NB4 (cell line): ENCODE data around the gene TRIO.

Experiments
- DNase-seq: peaks from one replicate; pipeline ENCODE4 v3.0.0; 2010; ENCODE audit warnings: low read depth
- H3K4me3 ChIP-seq: one replicate; pipeline ENCODE4 v1.5.1; 2011; ENCODE audit warnings: mild to moderate bottlenecking, low read depth, low read length, moderate library complexity
- CTCF ChIP-seq: IDR thresholded peaks from one replicate; pipeline ENCODE4 v1.5.1; 2012; ENCODE audit warnings: low read depth, low read length
- MAX ChIP-seq: IDR thresholded peaks from 2 replicates; pipeline ENCODE4 v1.6.1; 2011; ENCODE audit warnings: low read depth, low read length
- MYC ChIP-seq: IDR thresholded peaks from 2 replicates; pipeline ENCODE4 v1.6.1; 2011; ENCODE audit warnings: low read depth, low read length
- POLR2A ChIP-seq: IDR thresholded peaks from 2 replicates; pipeline ENCODE4 v1.6.1; 2011; ENCODE audit warnings: mild to moderate bottlenecking; ENCODE audit not compliant: insufficient read length; ENCODE audit errors: extremely low read depth

TRIO gene

DNA sequence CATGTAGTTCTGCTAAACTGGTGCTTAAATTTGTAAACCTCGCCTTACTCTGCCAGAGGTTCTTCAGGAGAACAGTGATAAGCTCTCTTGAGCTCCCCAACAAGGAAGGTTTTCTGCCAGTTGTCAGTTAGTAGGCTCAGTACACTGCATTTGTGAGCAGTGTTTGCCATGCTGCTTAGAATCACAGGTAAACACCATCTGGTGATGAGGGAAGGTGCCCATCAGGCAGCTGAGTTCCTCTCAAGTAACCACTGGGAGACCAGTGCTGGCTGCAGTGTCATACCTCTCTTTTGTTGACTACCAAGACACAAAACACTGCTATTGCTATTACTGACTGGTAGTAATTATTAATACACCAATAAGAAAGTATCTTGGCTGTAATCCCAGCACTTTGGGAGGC, 252.3 kb downstream of the TRIO start:
- TF ChIP-seq MAX: no peak
- no peak for TF ChIP-seq POLR2A
- TF ChIP-seq CTCF: no peak
- TF ChIP-seq MYC: no peak
- no peak overlapping the region for H3K4me3 ChIP-seq
- DNase-seq: no peak

- H3K4me3 ChIP-seq: no peak overlapping the region
- no peak for TF ChIP-seq MYC
- TF ChIP-seq CTCF: no peak
- no peak for TF ChIP-seq POLR2A
- no peak for TF ChIP-seq MAX
- no peak for DNase-seq
Observed at GRCh38 chr5:14396066-14396465, 252.9 kb downstream of the TRIO start.

DNA sequence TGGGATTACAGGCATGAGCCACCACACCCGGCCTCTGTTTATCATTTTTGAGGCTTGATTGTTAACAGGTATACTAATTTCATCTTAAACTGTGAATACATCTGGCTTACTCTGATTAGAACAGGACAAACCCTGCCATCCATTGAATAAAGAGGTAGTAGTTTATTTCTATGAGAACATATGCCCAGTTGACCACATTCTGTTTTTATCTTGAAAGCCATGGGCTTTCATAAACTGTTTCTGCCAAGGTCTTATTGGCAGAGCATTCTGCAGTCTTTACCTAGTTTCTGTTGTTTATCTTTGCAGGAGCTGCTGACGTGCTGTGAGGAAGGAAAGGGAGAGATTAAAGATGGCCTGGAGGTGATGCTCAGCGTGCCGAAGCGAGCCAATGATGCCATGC, 253.6 kb downstream of the TRIO start:
- no peak for DNase-seq
- TF ChIP-seq CTCF (no peak), MAX (no peak), POLR2A (no peak), MYC (no peak)
- no peak overlapping the region for H3K4me3 ChIP-seq

DNA sequence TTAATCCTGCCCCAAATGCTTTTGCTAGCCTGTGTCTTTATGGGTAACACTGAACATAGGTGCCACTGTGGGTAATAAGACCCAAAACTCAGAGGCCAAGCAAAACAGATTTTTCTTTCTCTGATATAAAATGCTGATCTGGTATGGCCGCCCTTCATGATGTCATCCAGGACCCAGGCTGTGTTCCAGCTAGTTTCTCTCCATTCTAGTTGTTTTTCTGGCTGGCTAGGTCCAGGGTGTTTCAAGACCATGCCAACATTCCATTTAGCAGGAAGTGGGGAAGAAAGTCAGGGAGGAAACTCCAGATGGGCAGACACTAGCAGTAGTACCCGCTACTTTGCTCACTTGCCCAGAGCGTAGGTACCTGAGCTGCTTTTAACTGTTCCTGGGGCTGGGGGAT, 254.6 kb downstream of the TRIO start:
- TF ChIP-seq CTCF (no peak), MAX (no peak), POLR2A (no peak), MYC (no peak)
- no peak overlapping the region for H3K4me3 ChIP-seq
- no peak for DNase-seq

- H3K4me3 ChIP-seq: no peak overlapping the region
- peak; percentile 62 for DNase-seq
- TF ChIP-seq CTCF (peak; percentile 68), MAX (no peak), MYC (no peak)
Observed at GRCh38 chr5:14399054-14399692, 256.0 kb downstream of the TRIO start.

DNA sequence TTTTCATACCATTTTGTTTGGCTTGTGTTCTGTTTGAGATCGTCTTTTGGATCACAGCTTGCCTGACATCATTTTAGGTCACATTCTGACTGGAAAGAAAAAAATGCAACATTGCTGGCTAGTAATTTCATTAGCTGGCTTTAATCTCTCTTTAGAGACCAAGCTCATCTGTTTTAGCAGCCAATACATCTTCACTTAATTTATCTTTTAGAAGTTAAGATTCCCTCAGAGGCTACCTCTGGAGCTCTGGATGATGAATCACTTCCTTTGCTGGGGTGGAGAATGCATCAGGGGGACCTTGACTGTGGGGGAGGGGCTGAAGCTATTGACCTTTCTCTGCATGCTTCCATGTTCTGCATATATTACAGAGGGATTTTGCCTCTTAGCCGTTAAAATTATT, 256.9 kb downstream of the TRIO start:
- DNase-seq: peak; percentile 10
- H3K4me3 ChIP-seq: no peak overlapping the region
- TF ChIP-seq CTCF: no peak
- no peak for TF ChIP-seq MAX
- no peak for TF ChIP-seq MYC
- TF ChIP-seq POLR2A: no peak
